Activated CD8-positive, alpha-beta memory T cell treated with anti-CD3 and anti-CD28 coated beads, Interleukin-2, amount 50 U/mL, for 24 hours (primary cell): ENCODE results near the gene CLCN5.

ENCODE experiments used
- DNase-seq: peaks from one replicate; pipeline ENCODE4 v3.0.0-alpha.2; 2020; ENCODE audit errors: extremely low read depth

The CLCN5 gene

GRCh38 chrX:49934148-49934547 is 11.8 kb downstream of the CLCN5 start:
- DNase-seq = no peak

GRCh38 chrX:49934729-49935128 is 12.3 kb downstream of the CLCN5 start:
- no peak for DNase-seq

GRCh38 chrX:49947781-49948180 is 25.4 kb downstream of the CLCN5 start:
- no peak for DNase-seq

GRCh38 chrX:49949961-49950360 is 27.6 kb downstream of the CLCN5 start:
- DNase-seq = no peak

GRCh38 chrX:49951524-49952193 is 29.3 kb downstream of the CLCN5 start:
- no peak for DNase-seq

- DNase-seq = no peak
These were observed 33.9 kb downstream of the CLCN5 start for GRCh38 chrX:49956313-49956712.

GRCh38 chrX:49958727-49959485 is 36.5 kb downstream of the CLCN5 start:
- no peak for DNase-seq

- DNase-seq = no peak
These were observed 37.2 kb downstream of the CLCN5 start for GRCh38 chrX:49959602-49960001.

- DNase-seq = no peak
These were observed 37.7 kb downstream of the CLCN5 start for GRCh38 chrX:49960061-49960460.

GRCh38 chrX:49970674-49971073 is 48.3 kb downstream of the CLCN5 start:
- no peak for DNase-seq

- no peak for DNase-seq
These were observed 50.0 kb downstream of the CLCN5 start for GRCh38 chrX:49972328-49972860.

- no peak for DNase-seq
These were observed 54.3 kb downstream of the CLCN5 start for GRCh38 chrX:49976682-49977197.

GRCh38 chrX:49977319-49978090 is 55.1 kb downstream of the CLCN5 start:
- no peak for DNase-seq

- no peak for DNase-seq
These were observed 55.8 kb downstream of the CLCN5 start for GRCh38 chrX:49978176-49978575.

GRCh38 chrX:49986058-49986457 is 63.7 kb downstream of the CLCN5 start:
- no peak for DNase-seq

GRCh38 chrX:49987651-49988050 is 65.3 kb downstream of the CLCN5 start:
- no peak for DNase-seq

- DNase-seq = no peak
These were observed 65.7 kb downstream of the CLCN5 start for GRCh38 chrX:49988143-49988542.

GRCh38 chrX:49991758-49992157 is 69.4 kb downstream of the CLCN5 start:
- no peak for DNase-seq

GRCh38 chrX:49992853-49993252 is 70.5 kb downstream of the CLCN5 start:
- DNase-seq = no peak

- DNase-seq = no peak
These were observed 71.3 kb downstream of the CLCN5 start for GRCh38 chrX:49993661-49994060.

- no peak for DNase-seq
These were observed 72.8 kb downstream of the CLCN5 start for GRCh38 chrX:49995107-49995731.
